H9 (cell line): Measurements from ENCODE around the gene SV2C. TPM values are rescaled to one million over a fixed set of nuclear protein-coding genes. Genes with fewer than 3 reads are reported as not detected.
A peak's percentile ranks its signal among the peaks of the same experiment; 100 is the strongest.

Source experiments
- DNase-seq: peaks from one replicate; pipeline ENCODE4 v3.0.0-alpha.2; 2017
- H2AFZ ChIP-seq: one replicate; pipeline ENCODE4 v1.6.1; 2013; ENCODE audit warnings: mild to moderate bottlenecking, low read length, control low read depth, moderate library complexity
- H2AK5ac ChIP-seq: 2 replicates; pipeline ENCODE4 v1.6.1; 2013; ENCODE audit warnings: low read length, control low read depth, mixed read lengths; ENCODE audit not compliant: insufficient read length
- H2BK120ac ChIP-seq: one replicate; pipeline ENCODE4 v1.6.1; 2013; ENCODE audit warnings: low read depth, mild to moderate bottlenecking, low read length, control low read depth, inconsistent platforms; ENCODE audit not compliant: poor library complexity, severe bottlenecking
- H2BK12ac ChIP-seq: 2 replicates; pipeline ENCODE4 v1.6.1; 2013; ENCODE audit warnings: low read length, control low read depth, mixed read lengths, low read depth; ENCODE audit not compliant: insufficient read length
- H2BK15ac ChIP-seq: 2 replicates; pipeline ENCODE4 v1.6.1; 2013; ENCODE audit warnings: low read depth, low read length, control low read depth
- H2BK20ac ChIP-seq: one replicate; pipeline ENCODE4 v1.6.1; 2013; ENCODE audit warnings: low read depth, mild to moderate bottlenecking, low read length, control low read depth, inconsistent platforms; ENCODE audit not compliant: poor library complexity, severe bottlenecking
- H2BK5ac ChIP-seq: 2 replicates; pipeline ENCODE4 v1.6.1; 2013; ENCODE audit warnings: low read length, control low read depth, mixed read lengths; ENCODE audit not compliant: insufficient read length
- H3K14ac ChIP-seq: 2 replicates; pipeline ENCODE4 v1.6.1; 2013; ENCODE audit warnings: low read length, control low read depth; ENCODE audit not compliant: insufficient read depth
- H3K18ac ChIP-seq: 2 replicates; pipeline ENCODE4 v1.6.1; 2013; ENCODE audit warnings: low read depth, mild to moderate bottlenecking, mixed read lengths, low read length, control low read depth; ENCODE audit not compliant: insufficient read length
- H3K23ac ChIP-seq: 2 replicates; pipeline ENCODE4 v1.6.1; 2013; ENCODE audit warnings: low read length, control low read depth, mixed read lengths, low read depth; ENCODE audit not compliant: insufficient read length
- H3K23me2 ChIP-seq: 2 replicates; pipeline ENCODE4 v1.6.1; 2013; ENCODE audit warnings: low read depth, mild to moderate bottlenecking, mixed read lengths, low read length, control low read depth; ENCODE audit not compliant: insufficient read length, poor library complexity, severe bottlenecking
- H3K27ac ChIP-seq: 2 replicates; pipeline ENCODE4 v1.5.1; 2013; ENCODE audit warnings: low read length, control low read depth, mixed read lengths, low read depth; ENCODE audit not compliant: insufficient read length
- H3K27me3 ChIP-seq: 2 replicates; pipeline ENCODE4 v1.6.1; 2013; ENCODE audit warnings: low read length, control low read depth, inconsistent platforms; ENCODE audit not compliant: insufficient read depth
- H3K4ac ChIP-seq: 2 replicates; pipeline ENCODE4 v1.6.1; 2013; ENCODE audit warnings: low read depth, mild to moderate bottlenecking, control low read depth, inconsistent platforms, low read length, moderate library complexity
- H3K4me1 ChIP-seq: 2 replicates; pipeline ENCODE4 v1.6.1; 2013; ENCODE audit warnings: low read length, control low read depth, inconsistent platforms; ENCODE audit not compliant: insufficient read depth
- H3K4me2 ChIP-seq: 2 replicates; pipeline ENCODE4 v1.6.1; 2013; ENCODE audit warnings: low read length, control low read depth, mixed read lengths; ENCODE audit not compliant: insufficient read length, insufficient read depth
- H3K56ac ChIP-seq: 2 replicates; pipeline ENCODE4 v1.6.1; 2013; ENCODE audit warnings: low read depth, mild to moderate bottlenecking, mixed read lengths, low read length, control low read depth; ENCODE audit not compliant: insufficient read length
- H3K79me1 ChIP-seq: 2 replicates; pipeline ENCODE4 v1.6.1; 2013; ENCODE audit warnings: low read depth, mild to moderate bottlenecking, moderate library complexity, low read length, control low read depth, inconsistent platforms; ENCODE audit not compliant: insufficient read depth, poor library complexity, severe bottlenecking
- H3K79me2 ChIP-seq: 2 replicates; pipeline ENCODE4 v1.6.1; 2013; ENCODE audit warnings: low read length, control low read depth, inconsistent platforms; ENCODE audit not compliant: insufficient read depth
- H3K9ac ChIP-seq: 2 replicates; pipeline ENCODE4 v1.6.1; 2013; ENCODE audit warnings: low read length, control low read depth, mixed read lengths; ENCODE audit not compliant: insufficient read length; ENCODE audit errors: extremely low read depth
- H3K9me3 ChIP-seq: one replicate; pipeline ENCODE4 v1.6.1; 2013; ENCODE audit warnings: low read depth, low read length, inconsistent platforms; ENCODE audit not compliant: control insufficient read depth
- H3T11ph ChIP-seq: one replicate; pipeline ENCODE4 v1.6.1; 2013; ENCODE audit warnings: mild to moderate bottlenecking, low read length, control low read depth, inconsistent platforms
- H4K20me1 ChIP-seq: one replicate; pipeline ENCODE4 v1.6.1; 2013; ENCODE audit not compliant: control insufficient read depth, insufficient read length, insufficient read depth
- H4K5ac ChIP-seq: 2 replicates; pipeline ENCODE4 v1.6.1; 2013; ENCODE audit warnings: low read depth, mild to moderate bottlenecking, mixed read lengths, low read length, control low read depth; ENCODE audit not compliant: insufficient read length
- H4K8ac ChIP-seq: replicated peaks from 2 replicates; pipeline ENCODE4 v1.6.1; 2013; ENCODE audit warnings: low read length, control low read depth, mixed read lengths, low read depth; ENCODE audit not compliant: insufficient read length
- H4K91ac ChIP-seq: 2 replicates; pipeline ENCODE4 v1.6.1; 2013; ENCODE audit warnings: low read depth, mild to moderate bottlenecking, moderate library complexity, mixed read lengths, low read length, control low read depth; ENCODE audit not compliant: insufficient read length
- H3K27ac Mint-ChIP-seq, 3 experiments: 2 replicates in 2 of 3; 3 replicates in 1 of 3; pipeline ENCODE4 v1.8.0; 2020 to 2021; ENCODE audit warnings: mixed read lengths in 3 of 3, mild to moderate bottlenecking in 1 of 3, moderate library complexity in 1 of 3
- H3K27me3 Mint-ChIP-seq: 2 replicates; pipeline ENCODE4 v1.8.0; 2021; ENCODE audit warnings: low read depth, mild to moderate bottlenecking, moderate library complexity, mixed read lengths
- H3K36me3 Mint-ChIP-seq, 3 experiments: 2 replicates in 2 of 3; 3 replicates in 1 of 3; pipeline ENCODE4 v1.8.0; 2020 to 2021; ENCODE audit warnings: low read depth in 3 of 3, mixed read lengths in 3 of 3; ENCODE audit not compliant: insufficient read depth in 1 of 3
- H3K4me1 Mint-ChIP-seq, 2 experiments: 2 replicates each; pipeline ENCODE4 v1.8.0; 2020; ENCODE audit warnings: mixed read lengths in 2 of 2
- H3K4me3 Mint-ChIP-seq, 2 experiments: 2 replicates in 1 of 2; 3 replicates in 1 of 2; pipeline ENCODE4 v1.8.0; 2020 to 2021; ENCODE audit warnings: mild to moderate bottlenecking in 2 of 2, mixed read lengths in 2 of 2, moderate library complexity in 1 of 2
- H3K9me3 Mint-ChIP-seq, 2 experiments: 2 replicates in 1 of 2; 3 replicates in 1 of 2; pipeline ENCODE4 v1.8.0; 2020; ENCODE audit warnings: mild to moderate bottlenecking in 2 of 2, mixed read lengths in 2 of 2, moderate library complexity in 1 of 2
- CTCF ChIP-seq: fragments of 200-600 bp; sonication (generic); conservative IDR thresholded peaks from 3 replicates; pipeline ENCODE4 v1.8.0; 2021; ENCODE audit warnings: antibody characterized with exemption, mild to moderate bottlenecking
- WGBS: extraction: QIAGEN DNeasy Blood & Tissue Kit; methylation state at CpG from one replicate; pipeline ENCODE4 v1.1.7; 2013; ENCODE audit warnings: missing lambda C conversion rate, low lambda C conversion rate, mixed read lengths; ENCODE audit not compliant: insufficient read length; ENCODE audit errors: extremely low coverage; 5-methylcytosine and 5-hydroxymethylcytosine counted together
- total RNA-seq: library from RNA; stranded (reverse); gene quantifications from 2 replicates; pipeline ENCODE4 v1.2.1, GENCODE V29; 2021

SV2C gene
- total RNA-seq, 1 experiment from 2014 or later, result 0.09 TPM

- peak; percentile 22; the same call in 1 of the 3 replicates for TF ChIP-seq CTCF
- H2BK5ac ChIP-seq, result no peak overlapping the region
- H3K27ac Mint-ChIP-seq, result no peak overlapping the region
- H3K79me2 ChIP-seq, result no peaks in the 10 kb centered on the region
- H3K18ac ChIP-seq, result no peak overlapping the region
- H4K20me1 ChIP-seq, result no peaks in the 10 kb centered on the region
- H2BK20ac ChIP-seq, result no peak overlapping the region
- H2BK15ac ChIP-seq, result no peak overlapping the region
- H2BK120ac ChIP-seq, result no peak overlapping the region
- H3K9ac ChIP-seq, result no peak overlapping the region
- H3K14ac ChIP-seq, result no peak overlapping the region
- H3K4me3 Mint-ChIP-seq, result no peak overlapping the region
- H4K8ac ChIP-seq, result no peak overlapping the region
- H2AFZ ChIP-seq, result no peak overlapping the region
- no peak overlapping the region for H2AK5ac ChIP-seq
- peaks cover 4% of the 10 kb centered on the region for H3K23me2 ChIP-seq
- DNase-seq, result no peak
- H4K91ac ChIP-seq, result no peak overlapping the region
- H3K27me3 Mint-ChIP-seq, result peaks cover 14% of the 10 kb centered on the region
- peaks cover 2 to 4% (median 4%) of the 10 kb centered on the region in 3 experiments; a peak in 6 of 7 replicates for H3K36me3 Mint-ChIP-seq
- no peak overlapping the region for H3K4ac ChIP-seq
- no peak overlapping the region for H3T11ph ChIP-seq
- no peaks in the 10 kb centered on the region for H3K9me3 ChIP-seq
- H3K4me1 Mint-ChIP-seq, result peaks cover 46 to 47% of the 10 kb centered on the region in 2 experiments
- no peaks in the 10 kb centered on the region for H3K79me1 ChIP-seq
- peaks cover 3 to 5% of the 10 kb centered on the region in 2 experiments for H3K9me3 Mint-ChIP-seq
- H3K23ac ChIP-seq, result no peak overlapping the region
- H3K4me1 ChIP-seq, result peaks cover 7% of the 10 kb centered on the region; the same call in 1 of the 2 replicates
- H3K4me2 ChIP-seq, result no peak overlapping the region
- H3K56ac ChIP-seq, result no peak overlapping the region
- H3K27ac ChIP-seq, result no peak overlapping the region
- WGBS, result no CpG with 5 or more reads among the region's 4 CpGs
- H3K27me3 ChIP-seq, result no peaks in the 10 kb centered on the region
- no peak overlapping the region for H4K5ac ChIP-seq
- H2BK12ac ChIP-seq, result no peak overlapping the region
These were observed 247.9 kb downstream of the SV2C start for GRCh38 chr5:76331126-76331525.
